ENCODE results near the gene PROM1.

GRCh38 chr4:16126714-16127113 lies 42.9 kb upstream of the PROM1 start:
- TF ChIP-seq EZH2 (IDR thresholded peaks at IDR 0.05) (no peak), POLR2AphosphoS5 (IDR thresholded peaks at IDR 0.05; ENCODE audit: borderline replicate concordance, low read depth, low read length) (no peak)
